Stimulated activated CD8-positive, alpha-beta memory T cell treated with anti-CD3 and anti-CD28 coated beads, Interleukin-15, amount 100 ng/mL, for 4 hours (primary cell): ENCODE measurements around the gene INTS2.
"Not testable (repeated sequence)": the region's sequence is repeated elsewhere in the genome, so short reads cannot be mapped to it uniquely, and the experiment has no call there.

ENCODE experiments used
- DNase-seq, 2 donors: peaks; one replicate each; pipeline ENCODE4 v3.0.0-alpha.2; 2020; ENCODE audit warnings: low read depth in 2 of 2

The INTS2 gene

GRCh38 chr17:61825448-61826137 is 102.2 kb downstream of the INTS2 start:
- no peak for DNase-seq

DNA sequence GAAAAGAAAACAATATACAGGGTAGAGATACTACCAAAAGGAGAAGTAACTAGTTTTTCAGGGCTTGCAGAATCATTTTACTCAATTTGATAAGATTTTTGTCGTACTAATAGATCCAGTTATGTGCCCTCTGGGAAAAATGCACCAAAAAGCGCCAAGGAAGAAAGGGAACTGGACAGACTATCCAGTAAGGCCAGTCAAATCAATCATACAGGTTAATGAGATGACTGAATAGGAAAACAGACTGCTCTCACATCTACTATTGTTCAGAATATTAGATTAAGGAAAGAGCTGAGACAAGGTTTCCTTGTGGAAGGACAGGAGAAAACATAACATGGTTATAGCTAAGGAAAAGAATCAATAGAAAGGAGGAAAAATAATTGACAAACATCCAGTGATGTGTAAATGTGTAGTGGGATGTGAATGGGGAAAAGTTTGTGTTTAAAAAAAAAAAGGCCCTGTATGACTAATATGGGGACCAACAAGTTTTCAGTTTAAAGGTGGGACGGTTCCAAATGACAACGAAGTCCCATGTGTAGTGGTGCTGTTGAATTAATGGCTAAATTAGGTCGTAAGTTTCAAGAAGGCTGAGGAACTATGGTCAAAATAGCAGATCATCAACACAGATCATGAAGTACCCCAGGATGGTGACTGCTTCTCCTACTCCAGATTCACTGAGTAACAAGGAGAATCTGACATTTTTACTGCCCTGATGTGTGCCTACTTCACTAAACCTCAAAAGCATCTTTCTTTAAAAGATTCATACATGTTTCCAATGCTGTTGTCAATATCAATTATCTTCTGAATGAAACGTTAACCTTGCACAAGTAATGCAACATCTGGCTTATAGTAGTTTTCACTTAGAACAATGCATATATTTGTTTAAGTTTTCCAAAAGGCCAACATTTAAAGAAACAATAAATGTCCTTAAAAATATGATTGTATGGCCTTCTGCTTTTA is 105.2 kb downstream of the INTS2 start:
- no peak for DNase-seq

- DNase-seq, result no peak
Measured at GRCh38 chr17:61821655-61822054, 106.1 kb downstream of the INTS2 start.

GRCh38 chr17:61819265-61819664 is 108.5 kb downstream of the INTS2 start:
- DNase-seq, result not testable (repeated sequence)

- no peak for DNase-seq
Measured at GRCh38 chr17:61818225-61818624, 109.6 kb downstream of the INTS2 start.

GRCh38 chr17:61817452-61817851 is 110.3 kb downstream of the INTS2 start:
- DNase-seq, result no peak

DNA sequence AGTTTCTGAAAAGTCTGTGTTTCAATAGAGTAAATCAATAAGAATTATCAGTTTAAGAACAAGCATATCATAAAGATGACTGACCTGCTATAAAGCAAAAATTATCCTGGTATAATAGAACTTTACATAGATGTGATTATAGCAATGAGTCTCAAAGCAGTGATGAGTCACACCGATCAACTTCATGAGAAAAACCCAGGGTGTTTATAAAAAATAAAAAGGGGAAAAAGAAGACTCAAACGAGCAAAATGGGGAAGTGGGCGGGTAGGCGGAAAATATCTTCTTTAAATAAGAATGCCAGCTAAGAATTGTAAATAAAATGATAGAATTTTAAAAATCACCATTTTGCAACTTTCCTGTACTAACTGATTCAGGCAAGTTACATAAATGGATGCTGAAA is 111.2 kb downstream of the INTS2 start:
- no peak for DNase-seq

- no peak for DNase-seq
Measured at GRCh38 chr17:61815863-61816503, 111.8 kb downstream of the INTS2 start.
